ENCODE results near the gene EFR3B. TPM values are rescaled to one million over a fixed set of nuclear protein-coding genes. Genes with fewer than 3 reads are reported as not detected.

The EFR3B gene
- total RNA-seq, 1 experiment from 2014 or later = not detected

DNA sequence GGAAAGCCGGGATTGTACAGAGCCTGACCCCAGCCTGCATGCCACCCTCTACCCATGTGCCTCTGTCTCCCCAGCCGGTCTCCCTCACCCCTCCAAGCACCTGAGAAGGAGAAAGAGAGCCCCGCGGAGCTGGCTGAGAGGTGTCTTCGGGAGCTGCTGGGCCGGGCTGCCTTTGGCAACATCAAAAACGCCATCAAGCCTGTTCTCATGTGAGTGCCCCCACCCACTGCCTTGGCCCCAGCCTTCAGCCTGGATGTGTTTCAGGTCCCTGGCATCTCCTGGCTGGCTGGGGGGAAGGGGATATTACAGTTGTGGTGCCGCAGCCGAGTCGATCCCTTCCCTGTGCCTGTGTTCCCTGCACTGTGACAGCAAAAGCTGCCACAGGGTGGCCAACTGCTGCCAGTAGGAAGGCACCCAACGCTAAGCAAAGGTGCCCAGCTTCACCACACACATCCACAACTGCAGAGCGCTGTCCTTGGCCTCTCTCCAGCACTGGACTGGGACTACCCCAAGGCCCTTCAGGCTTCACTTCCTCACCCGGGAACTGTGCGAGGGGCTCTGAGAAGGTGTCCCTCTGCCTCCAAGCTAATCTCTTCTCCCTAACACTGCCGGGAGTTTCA, 88.1 kb downstream of the EFR3B start:
- no peak overlapping the region for H3K27ac ChIP-seq
- H3F3A ChIP-seq (ENCODE audit: insufficient read depth, low read depth) = no peaks in the 10 kb centered on the region
- no peak for DNase-seq
- H3K79me2 ChIP-seq (ENCODE audit: low read depth) = no peaks in the 10 kb centered on the region
- ChIA-PET POLR2A (ENCODE audit: unreplicated experiment) (interaction anchor here (0.6 kb wide), 1 partner anchor 338 kb away, joined by 6 read pairs; no protein-coding TSS in a partner anchor), CTCF (interaction anchor here (0.6 to 2.4 kb wide), 5 partner anchors 154 to 576 kb away, joined by 3 to 39 read pairs (median 4); no protein-coding TSS in a partner anchor)
- TF ChIP-seq, protein P1, sequence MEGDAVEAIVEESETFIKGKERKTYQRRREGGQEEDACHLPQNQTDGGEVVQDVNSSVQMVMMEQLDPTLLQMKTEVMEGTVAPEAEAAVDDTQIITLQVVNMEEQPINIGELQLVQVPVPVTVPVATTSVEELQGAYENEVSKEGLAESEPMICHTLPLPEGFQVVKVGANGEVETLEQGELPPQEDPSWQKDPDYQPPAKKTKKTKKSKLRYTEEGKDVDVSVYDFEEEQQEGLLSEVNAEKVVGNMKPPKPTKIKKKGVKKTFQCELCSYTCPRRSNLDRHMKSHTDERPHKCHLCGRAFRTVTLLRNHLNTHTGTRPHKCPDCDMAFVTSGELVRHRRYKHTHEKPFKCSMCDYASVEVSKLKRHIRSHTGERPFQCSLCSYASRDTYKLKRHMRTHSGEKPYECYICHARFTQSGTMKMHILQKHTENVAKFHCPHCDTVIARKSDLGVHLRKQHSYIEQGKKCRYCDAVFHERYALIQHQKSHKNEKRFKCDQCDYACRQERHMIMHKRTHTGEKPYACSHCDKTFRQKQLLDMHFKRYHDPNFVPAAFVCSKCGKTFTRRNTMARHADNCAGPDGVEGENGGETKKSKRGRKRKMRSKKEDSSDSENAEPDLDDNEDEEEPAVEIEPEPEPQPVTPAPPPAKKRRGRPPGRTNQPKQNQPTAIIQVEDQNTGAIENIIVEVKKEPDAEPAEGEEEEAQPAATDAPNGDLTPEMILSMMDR (conservative IDR thresholded peaks at IDR 0.05) = no peak
- no peak for TF ChIP-seq EZH2 (IDR thresholded peaks at IDR 0.05; ENCODE audit: low read depth)
- intact Hi-C loops (cut with micrococcal nuclease; ENCODE audit: unreplicated experiment) = loop anchor here (1.0 to 5.0 kb wide), 2 partner anchors 67 to 155 kb away; no protein-coding TSS in a partner anchor
- no peak overlapping the region for H2AFZ ChIP-seq
- H3K36me3 ChIP-seq (ENCODE audit: low read depth) = no peaks in the 10 kb centered on the region
- H3K9me3 ChIP-seq (ENCODE audit: insufficient read depth, low read depth) = no peaks in the 10 kb centered on the region
- H3K4me3 ChIP-seq = no peak overlapping the region
- no peak overlapping the region for H3K4me2 ChIP-seq
- H3K9me2 ChIP-seq (ENCODE audit: insufficient read depth) = no peaks in the 10 kb centered on the region
- BruUV-seq (replicated peaks) = no TSS peak
- H3K27me3 ChIP-seq (ENCODE audit: insufficient read depth, low read depth) = peaks cover 43% of the 10 kb centered on the region
- H3K4me1 ChIP-seq (replicated peaks; ENCODE audit: insufficient read depth) = no peaks in the 10 kb centered on the region
- H4K20me1 ChIP-seq (ENCODE audit: insufficient read depth) = no peaks in the 10 kb centered on the region

DNA sequence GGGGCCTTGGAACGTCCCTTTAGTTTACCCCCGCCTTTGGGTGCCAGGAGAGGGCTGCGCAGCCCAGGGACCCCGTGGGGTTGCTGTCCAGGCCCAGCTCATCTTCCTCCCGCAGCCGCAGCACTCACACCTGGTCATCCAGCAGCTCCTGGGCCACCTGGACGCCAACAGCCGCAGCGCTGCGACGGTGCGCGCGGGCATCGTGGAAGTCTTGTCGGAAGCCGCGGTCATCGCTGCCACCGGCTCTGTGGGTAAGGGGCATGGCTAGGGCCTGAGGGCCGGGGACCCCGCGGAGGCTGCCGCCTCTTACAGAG, 89.3 kb downstream of the EFR3B start:
- no peaks in the 10 kb centered on the region for H3K9me3 ChIP-seq (ENCODE audit: insufficient read depth, low read depth)
- ChIA-PET POLR2A (ENCODE audit: unreplicated experiment) (no interaction called here), CTCF (no interaction called here)
- H3K36me3 ChIP-seq (ENCODE audit: low read depth) = no peaks in the 10 kb centered on the region
- TF ChIP-seq, protein P1 (conservative IDR thresholded peaks at IDR 0.05) = no peak
- TF ChIP-seq EZH2 (IDR thresholded peaks at IDR 0.05; ENCODE audit: low read depth) = no peak
- H4K20me1 ChIP-seq (ENCODE audit: insufficient read depth) = no peaks in the 10 kb centered on the region
- H3K4me3 ChIP-seq = no peak overlapping the region
- no peak overlapping the region for H2AFZ ChIP-seq
- no peaks in the 10 kb centered on the region for H3K79me2 ChIP-seq (ENCODE audit: low read depth)
- BruUV-seq (replicated peaks) = no TSS peak
- no peak overlapping the region for H3K4me2 ChIP-seq
- peaks cover 55% of the 10 kb centered on the region for H3K27me3 ChIP-seq (ENCODE audit: insufficient read depth, low read depth)
- H3K9me2 ChIP-seq (ENCODE audit: insufficient read depth) = no peaks in the 10 kb centered on the region
- no peak overlapping the region for H3K27ac ChIP-seq
- no peaks in the 10 kb centered on the region for H3K4me1 ChIP-seq (replicated peaks; ENCODE audit: insufficient read depth)
- H3F3A ChIP-seq (ENCODE audit: insufficient read depth, low read depth) = no peaks in the 10 kb centered on the region
- DNase-seq = no peak
- intact Hi-C loops (cut with micrococcal nuclease; ENCODE audit: unreplicated experiment) = loop anchor here (5.0 kb wide), 1 partner anchor 66 kb away; no protein-coding TSS in a partner anchor

DNA sequence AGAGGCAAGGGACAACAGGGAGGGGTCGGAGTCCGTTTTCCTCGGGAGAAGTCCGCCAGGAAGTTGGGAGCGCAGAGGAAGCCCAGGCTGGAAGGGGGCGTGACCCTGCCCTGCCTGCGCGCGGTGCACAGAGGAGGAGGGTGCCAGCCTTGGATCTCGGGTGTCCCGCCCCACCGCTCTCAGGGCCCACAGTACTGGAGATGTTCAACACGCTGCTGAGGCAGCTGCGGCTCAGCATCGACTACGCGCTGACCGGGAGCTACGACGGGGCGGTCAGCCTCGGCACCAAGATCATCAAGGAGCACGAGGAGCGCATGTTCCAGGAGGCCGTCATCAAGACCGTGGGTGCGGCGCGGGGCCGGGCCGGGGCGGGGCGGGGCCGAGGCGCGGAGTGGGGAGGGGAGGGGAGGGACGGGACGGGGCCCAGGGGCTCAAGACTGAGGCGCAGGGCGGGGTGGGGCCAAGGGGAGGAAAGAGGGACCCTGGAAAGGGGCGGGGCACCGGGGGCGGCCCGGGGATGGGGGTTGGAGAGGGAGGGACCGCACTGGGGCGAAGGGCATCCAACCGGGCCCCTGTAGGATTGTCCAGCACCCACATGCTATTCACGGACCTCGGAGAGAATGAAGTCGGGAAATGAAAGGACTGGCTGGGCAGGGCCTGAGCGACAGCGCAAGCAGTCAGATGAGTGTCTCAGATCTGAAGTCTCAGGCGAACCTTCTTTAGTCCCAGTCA, 89.9 kb downstream of the EFR3B start:
- H3K4me3 ChIP-seq = no peak overlapping the region

More for the DNA sequence above, 89.9 kb downstream of the EFR3B start:
- H2AFZ ChIP-seq = no peak overlapping the region
- no peaks in the 10 kb centered on the region for H3K36me3 ChIP-seq (ENCODE audit: low read depth)
- H3K4me1 ChIP-seq (replicated peaks; ENCODE audit: insufficient read depth) = no peaks in the 10 kb centered on the region
- H3K9me2 ChIP-seq (ENCODE audit: insufficient read depth) = no peaks in the 10 kb centered on the region
- H3K4me2 ChIP-seq = no peak overlapping the region
- no peak for TF ChIP-seq EZH2 (IDR thresholded peaks at IDR 0.05; ENCODE audit: low read depth)
- TF ChIP-seq, protein P1 (conservative IDR thresholded peaks at IDR 0.05) = no peak
- intact Hi-C loops (cut with micrococcal nuclease; ENCODE audit: unreplicated experiment) = loop anchor here (5.0 kb wide), 1 partner anchor 66 kb away; no protein-coding TSS in a partner anchor
- no peak for DNase-seq
- no TSS peak for BruUV-seq (replicated peaks)
- ChIA-PET POLR2A (ENCODE audit: unreplicated experiment) (no interaction called here), CTCF (no interaction called here)
- no peaks in the 10 kb centered on the region for H3K9me3 ChIP-seq (ENCODE audit: insufficient read depth, low read depth)
- H4K20me1 ChIP-seq (ENCODE audit: insufficient read depth) = no peaks in the 10 kb centered on the region
- H3K27ac ChIP-seq = no peak overlapping the region
- H3K27me3 ChIP-seq (ENCODE audit: insufficient read depth, low read depth) = peaks cover 61% of the 10 kb centered on the region
- H3K79me2 ChIP-seq (ENCODE audit: low read depth) = no peaks in the 10 kb centered on the region
- H3F3A ChIP-seq (ENCODE audit: insufficient read depth, low read depth) = no peaks in the 10 kb centered on the region

Data from PC-9 (cell line).